ENCODE measurements around the gene TMEM35A.
"Not testable (repeated sequence)": the region's sequence is repeated elsewhere in the genome, so short reads cannot be mapped to it uniquely, and the experiment has no call there.

TMEM35A gene, protein sequence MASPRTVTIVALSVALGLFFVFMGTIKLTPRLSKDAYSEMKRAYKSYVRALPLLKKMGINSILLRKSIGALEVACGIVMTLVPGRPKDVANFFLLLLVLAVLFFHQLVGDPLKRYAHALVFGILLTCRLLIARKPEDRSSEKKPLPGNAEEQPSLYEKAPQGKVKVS

DNA sequence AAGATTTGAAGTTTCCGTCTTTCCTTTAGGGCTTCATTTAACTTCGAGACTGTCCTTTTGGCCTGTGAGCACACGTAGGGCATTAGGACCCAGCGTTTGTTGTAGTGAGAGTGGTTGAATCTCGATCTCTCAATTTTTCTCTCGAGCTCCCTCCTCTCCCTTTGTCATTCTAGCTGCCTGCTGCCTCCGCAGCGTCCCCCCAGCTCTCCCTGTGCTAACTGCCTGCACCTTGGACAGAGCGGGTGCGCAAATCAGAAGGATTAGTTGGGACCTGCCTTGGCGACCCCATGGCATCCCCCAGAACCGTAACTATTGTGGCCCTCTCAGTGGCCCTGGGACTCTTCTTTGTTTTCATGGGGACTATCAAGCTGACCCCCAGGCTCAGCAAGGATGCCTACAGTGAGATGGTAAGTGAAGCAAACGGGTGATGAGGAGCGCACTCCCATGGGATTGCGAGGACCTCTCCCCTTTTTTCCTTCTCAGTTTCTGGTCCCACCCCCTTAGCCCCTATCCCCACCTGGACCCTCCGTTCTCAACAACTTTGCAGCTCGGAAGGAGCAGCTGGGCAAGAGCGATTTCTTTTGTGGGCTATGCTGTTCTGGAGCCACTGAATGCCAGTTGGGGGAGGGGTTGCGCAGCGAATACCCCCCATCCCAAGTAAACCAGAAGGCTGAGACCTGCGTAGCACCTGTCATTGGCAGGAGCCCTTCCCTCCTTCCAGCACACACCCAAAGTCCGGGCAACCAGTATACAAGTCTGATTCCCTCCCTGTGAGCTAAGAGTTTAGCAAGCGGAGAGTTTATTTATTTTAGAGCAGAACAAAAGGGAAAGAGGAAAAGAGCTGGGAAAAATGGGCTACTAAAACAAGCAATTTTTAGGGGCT is at the start of gene TMEM35A:
Gene TMEM35A (plus strand): TSS at position 164 of the 883 bp plus-strand sequence. CDS start 124 bp downstream, at position 288.
- DNase-seq, result no peak

DNA sequence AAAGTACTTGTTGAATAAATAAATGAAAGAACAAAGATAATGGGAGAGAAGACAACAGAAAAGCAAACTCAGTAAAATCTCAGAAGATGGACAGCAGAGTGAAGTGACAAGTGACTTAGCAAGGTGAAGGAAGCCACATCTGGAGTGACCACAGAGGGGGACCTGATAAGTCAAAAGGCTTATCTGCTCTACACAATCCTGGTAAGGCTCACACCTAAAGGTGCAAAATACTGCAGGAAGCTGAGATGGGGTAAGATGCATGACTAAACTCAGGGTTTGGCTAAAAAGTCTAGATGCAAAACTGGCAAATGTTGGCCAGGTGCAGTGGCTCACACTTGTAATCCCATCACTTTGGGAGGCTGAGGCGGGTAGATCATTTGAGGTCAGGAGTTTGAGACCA is 49.0 kb upstream of the TMEM35A start:
- no peak for DNase-seq

DNA sequence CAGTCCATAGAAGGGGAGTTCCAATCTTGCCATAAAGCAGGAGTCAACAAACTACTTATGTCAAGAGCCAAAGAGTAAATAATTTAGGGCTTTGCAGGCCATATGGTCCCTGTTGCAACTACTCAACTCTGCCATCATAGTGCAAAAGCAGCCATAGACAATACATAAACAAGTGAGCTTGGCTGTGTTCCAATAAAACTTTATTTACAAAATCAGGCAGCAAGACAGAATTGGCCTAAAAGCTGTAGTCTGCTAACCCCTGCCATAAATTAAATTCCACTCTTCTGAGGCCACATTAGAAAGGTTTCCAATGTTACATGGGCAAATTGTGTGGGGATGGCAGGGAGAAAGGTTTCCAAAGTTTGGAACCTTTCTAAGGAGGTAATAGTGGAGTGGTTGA is 41.4 kb upstream of the TMEM35A start:
- no peak for DNase-seq

DNA sequence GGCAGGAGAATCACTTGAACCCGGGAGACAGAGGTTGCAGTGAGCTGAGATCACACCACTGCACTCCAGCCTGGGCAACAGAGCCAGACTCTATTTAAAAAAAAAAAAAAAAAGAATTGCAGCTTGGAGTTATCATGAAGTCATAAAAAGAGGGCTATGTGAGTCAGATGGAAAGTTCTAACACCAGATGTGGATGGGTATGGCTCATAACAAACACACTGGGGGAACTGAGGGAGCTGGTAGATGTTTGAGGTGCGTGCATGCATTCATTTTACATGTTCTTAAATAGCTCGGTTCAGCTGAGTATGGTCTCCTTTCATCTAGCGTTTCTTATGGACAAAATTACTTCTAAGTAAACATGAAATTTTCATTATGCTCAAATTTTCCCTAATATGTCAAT is 38.5 kb upstream of the TMEM35A start:
- no peak for DNase-seq

DNA sequence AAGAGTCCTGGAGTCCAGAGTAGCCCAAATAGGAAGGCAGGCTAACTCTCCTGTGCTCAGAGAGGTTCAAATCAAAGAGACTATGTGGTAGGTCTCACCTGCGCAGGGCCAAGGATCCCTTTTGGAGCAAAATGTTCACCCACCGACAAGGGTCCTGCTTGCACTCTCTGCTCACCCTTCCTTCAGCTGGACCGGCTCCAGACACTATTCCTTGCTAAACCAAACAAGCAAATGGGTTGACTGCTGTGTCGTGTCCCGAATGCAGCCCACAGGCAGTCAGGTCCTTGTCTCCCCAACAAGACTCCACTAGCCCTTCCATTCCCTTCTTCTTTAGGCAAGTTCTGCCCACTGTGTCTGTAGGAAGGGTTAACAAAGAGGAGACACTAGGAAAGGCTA is 27.5 kb upstream of the TMEM35A start:
- no peak for DNase-seq

DNA sequence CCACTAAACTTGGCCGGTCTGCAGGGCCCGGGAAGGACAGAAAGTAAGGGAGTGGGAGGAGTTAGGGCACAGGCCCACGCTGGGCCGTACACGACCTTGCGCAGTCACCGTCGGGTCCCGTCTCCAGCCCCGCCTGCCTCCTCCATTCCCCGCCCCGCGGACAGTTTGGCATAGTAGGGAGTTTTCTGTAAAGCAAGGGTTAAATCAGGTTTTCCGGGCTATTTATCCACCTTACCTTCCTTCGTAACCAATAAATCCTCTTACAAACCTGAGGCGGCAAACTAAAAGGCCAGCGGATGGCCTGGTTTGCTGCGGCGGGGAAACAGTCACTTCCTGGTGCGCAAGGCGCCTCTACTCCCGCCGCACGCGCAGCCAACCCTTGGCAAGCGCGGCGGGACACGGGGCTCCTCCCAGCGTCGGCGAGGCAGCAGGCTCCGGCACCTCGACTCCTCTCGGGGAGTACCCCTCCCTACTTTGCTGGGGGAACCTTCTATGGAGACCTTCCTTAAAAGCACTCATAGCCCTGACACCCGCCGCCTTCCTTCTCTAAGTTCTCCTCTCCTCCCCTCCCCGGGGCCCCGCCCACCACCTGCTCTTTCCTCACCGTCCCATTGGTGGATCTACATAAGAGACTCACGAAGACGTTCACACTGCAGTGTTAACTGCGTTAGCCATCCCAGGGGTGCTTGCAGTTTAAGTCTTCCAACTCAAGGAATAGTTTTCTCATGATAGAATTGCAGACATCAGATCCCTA is 27.0 kb upstream of the TMEM35A start, which contains the start of gene TRMT2B:
Gene TRMT2B (minus strand): TSS at position 563 of the 754 bp plus-strand sequence. CDS start 9,822 bp downstream, outside the sequence.
- DNase-seq, result peak; percentile 87

DNA sequence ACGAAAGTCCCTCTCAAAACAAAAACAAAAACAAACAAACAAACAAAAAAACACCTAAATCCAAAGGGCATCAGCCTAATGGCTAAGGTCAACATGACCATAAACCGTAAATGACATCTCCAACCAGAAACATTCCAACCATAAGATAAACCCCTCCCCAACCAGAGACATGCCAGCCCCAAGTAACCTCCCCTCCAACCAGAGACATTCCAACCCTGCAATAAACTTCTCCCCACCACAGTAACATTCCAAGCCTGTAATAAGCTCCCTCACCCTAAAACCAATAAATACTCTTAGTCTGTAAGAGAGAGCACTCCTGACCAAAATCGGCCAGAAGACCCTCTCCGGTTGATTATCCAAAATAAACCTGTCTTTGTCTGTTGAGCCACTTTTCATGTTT is 22.1 kb upstream of the TMEM35A start:
- not testable (repeated sequence) for DNase-seq

DNA sequence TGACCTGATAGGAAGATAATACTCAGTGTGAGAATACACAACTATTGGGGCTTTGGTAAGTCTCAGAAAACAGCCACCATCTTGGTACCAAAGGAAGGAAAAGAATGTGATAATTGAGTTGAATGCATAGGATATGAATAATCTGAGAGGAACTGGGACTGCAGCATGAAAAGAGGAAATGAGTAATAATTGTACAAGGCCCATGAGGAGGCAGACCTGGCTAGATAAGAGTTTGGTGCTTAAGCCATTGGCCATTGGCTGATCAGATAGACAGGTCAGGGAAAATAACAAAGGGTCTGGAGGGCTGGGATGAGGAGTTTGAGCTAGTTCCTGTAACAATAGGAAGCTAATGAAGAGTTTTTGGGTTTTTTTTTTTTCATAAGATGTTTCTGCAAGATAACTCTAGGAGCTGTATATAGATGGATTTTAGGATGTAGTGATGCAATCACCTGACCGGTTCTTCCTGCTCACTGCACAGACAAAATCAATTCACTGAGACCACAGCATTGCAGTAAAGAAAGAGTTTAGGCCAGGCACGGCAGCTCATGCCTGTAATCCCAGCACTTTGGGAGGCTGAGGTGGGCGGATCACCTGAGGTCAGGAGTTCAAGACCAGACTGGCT is 21.5 kb upstream of the TMEM35A start:
- DNase-seq, result no peak

DNA sequence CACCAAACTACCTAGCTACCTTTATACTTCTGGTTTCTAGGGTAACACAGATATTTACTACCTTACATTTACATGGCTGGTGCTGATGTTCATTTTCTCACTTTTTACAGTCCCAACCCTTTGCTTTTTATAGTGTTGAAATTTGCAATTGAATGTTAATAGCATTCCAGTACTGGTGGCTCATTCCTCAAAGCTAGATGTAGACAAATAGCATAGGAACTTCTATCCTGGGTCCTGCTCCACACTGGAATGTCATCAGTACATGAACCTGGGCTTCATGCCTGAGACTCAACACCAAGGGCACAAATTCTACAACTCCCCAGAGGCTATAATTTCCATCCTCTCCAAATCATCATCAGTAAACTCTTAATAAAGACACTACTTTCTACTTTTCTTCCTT is 16.5 kb upstream of the TMEM35A start:
- no peak for DNase-seq

DNA sequence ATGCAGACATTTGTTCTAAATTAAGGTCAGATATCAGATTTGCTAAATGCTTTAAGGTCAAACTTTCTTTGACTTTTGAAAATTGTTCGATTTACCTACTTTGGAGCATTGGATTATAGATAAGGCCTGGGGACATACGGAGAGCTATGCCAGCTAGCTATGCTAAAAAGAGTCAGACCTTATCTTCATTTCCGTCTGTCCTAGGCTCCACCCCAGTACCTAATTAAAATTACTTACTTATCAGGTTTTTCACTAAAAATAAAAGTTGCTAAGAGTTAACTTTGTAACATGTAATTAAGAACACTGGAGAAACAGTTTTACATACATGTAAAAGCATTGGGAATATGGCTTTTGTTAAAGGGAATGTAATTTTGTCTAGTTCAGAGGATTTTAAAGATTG is 7.1 kb upstream of the TMEM35A start:
- DNase-seq, result no peak

DNA sequence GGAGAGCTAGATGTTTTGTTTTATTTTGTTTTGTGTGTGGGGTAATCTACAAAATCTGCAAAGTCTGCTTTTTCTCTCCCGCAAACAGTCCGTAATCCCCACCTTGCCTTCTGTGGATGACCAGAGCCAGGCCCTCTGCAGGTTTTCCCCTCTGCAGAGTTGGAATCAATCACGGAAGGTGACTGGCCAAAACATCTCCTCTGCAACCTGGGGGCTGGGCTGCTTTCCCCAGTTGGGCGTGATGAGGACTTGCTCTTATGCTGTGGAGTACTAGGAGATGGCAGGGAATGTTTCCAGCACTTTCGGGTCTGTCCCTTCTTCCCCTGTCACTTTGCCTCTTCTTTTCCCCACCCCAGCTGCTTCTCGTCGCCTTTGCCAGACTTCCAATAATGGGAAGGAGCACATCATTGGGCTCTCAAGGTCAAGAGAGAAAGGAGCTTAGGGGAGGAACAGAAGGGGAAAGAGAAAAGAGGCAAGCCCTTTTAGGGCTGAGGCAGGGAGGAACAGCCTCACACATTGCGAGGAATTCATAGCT is 1.1 kb downstream of the TMEM35A start:
- DNase-seq, result no peak

DNA sequence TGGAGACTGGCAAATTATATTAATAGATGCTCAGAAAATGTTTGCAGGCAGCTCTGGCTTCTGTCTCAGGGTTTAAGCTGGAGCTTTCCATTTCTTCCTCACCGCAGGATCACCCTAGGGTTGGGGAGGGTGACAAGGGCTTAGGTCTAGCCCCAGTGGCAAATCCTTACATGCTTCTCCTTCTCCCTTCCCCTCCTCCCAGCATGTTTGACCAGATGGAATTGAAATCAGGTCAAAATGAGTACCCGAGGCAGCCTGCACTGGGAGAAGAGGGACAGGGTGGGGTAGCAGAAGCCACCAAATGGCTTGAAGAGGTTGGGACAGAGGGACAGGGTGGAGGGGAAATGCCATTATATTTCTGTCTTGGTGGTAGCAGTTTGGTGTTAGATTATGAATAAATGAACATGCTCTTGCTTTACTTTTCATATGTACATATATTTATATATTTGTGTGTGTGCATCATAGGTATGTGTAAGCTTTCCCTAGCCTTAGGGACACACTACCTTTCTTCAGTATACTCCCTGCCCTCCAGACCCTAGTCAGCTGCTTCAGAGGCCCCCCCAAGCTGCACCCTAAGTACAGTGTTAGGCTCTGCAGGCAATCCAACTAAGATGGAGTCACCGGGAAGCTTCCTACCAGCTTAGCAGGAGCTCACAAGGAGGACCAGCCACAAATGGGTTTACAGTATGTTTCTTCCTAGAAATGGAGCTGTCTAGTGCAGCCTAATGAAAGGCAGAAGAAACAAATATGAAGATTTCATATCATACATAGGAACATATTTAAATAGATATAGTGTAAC is 1.8 kb downstream of the TMEM35A start:
- no peak for DNase-seq

DNA sequence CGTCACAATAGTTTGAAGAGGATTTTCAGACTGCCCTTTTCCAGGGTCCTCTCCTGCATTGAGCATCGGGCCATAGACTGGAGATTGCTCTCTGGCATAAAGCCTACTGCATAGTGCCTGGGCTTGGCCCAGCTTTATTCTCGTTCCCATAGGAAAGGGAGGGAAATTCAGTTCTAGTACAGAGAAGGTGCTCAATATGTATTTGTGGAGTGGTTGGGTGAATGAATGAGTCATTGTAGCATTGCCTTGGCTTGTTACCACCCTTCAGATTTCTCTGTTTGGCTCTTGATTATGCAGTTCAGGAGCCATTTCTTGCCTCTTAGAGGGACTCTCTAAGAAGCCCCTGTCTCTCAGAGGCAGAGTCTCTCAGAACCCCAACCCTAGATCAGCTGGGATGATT is 2.6 kb downstream of the TMEM35A start:
- no peak for DNase-seq

DNA sequence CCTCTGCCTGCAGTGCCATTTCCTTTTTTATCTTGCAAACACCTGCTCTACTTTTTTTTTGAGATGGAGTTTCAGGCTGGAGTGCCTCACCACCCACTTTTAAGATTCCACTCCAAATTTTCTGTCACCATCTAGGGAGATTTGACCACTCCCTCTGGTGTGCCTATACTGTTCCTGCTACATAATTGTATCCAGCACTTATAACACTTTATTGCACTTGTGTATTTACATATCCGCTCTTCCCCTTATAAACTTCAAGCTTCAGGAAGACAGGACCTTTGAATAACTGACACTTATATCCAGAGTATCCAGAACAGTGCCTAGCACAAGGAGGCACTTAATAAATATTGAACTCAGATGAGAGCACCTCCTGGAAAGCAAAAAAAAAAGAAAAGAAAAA is 13.1 kb downstream of the TMEM35A start:
- no peak for DNase-seq

DNA sequence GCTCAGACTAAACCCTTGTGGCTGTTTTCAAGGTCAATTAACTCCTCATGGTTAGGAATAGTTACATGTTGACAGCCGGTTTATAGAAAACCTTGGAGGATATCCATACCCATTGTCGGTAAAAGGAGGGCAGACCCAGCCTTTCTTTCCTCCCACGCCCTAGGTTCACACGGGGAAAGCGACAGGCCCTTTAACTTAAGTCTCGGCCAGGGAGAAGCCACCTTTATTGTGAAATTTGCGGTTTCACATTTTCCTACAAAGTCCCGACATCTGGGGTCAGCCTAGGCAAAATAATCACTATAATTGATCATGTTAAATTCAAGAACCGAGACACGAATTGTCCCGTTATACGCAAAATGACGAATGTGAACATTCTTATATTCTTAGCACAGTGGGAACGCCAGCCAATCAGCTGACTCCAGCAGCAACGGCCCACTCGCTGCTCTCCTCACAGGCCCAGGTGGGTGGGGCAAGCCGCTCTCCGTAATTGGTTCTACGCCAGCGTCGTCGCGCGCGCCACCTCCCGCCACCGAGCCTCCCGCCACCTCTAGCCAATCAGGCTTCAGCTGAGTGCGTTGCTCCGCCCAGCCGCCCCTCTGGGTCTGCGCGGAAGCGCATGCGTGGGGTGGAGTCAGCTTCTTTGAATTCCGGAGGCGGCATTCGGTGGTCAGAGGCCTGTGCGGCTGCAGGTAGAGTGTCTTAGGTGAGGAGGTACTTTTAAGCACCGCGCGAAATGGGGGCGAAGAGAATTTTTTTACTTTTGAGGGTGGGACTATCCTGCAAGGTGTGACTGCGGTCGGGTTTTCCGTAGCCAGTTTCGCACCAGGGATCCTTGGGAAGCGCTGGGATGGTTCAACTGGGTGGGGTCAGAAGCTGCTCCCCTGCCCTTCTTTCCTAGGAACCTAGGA is 19.1 kb downstream of the TMEM35A start, which contains the start of gene CENPI:
Gene CENPI (plus strand): TSS at position 659 of the 908 bp plus-strand sequence. CDS start 2,867 bp downstream, outside the sequence.
- peak; percentile 93 for DNase-seq

DNA sequence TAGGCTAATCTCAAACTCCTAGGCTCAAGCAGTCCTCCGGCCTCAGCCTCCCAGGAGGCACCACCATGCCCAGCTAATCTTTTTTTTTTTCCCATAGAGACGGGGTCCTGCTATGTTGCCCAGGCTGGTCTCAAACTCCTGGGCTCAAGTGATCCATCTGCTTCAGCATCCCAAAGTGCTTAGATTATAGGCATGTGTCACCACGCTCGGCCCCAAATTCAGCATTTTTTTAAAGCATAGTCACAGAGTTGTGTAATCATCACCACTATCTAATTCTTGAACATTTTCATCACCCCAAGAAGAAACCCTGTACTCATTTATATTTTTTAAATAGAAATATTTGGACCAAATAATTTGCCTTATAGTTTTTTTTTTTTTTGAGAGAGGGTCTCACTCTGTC is 29.6 kb downstream of the TMEM35A start:
- no peak for DNase-seq

DNA sequence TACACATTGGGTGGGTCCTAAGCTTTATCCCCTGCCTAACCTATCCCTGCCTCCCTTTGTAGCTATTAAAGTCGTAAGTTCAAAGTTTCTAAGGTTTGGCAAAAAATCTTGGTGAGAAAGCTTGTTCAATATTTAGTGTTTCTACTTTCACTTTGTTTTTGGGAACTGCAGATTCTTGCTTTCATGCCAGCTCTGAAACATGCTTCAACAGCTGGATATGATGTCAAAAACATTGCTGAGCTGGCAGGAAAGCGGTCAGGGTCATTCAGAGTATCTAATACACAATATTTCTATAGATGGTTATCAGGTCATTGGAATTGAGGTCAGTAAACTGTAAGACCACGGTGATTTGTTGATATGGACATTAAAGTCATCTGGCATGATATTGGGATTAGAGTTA is 39.0 kb downstream of the TMEM35A start:
- no peak for DNase-seq

DNA sequence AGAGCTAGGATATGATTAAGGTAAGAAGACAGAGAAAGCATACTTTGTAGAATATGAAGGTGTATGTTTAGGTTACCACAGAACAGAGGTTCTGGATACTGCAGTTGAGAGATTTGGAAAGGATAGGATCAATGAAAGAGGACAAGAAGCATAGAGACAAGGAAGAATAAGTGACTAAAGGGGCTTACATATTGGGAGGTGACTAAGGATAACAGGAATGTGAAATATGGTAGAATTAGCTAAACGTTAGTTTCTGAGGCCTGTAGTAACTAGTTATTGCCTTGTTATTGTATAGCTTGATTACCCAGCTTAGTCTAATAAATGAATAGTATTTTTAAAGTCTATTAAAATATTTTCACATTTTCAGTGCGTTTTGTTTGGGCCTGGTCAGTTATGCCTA is 57.6 kb downstream of the TMEM35A start:
- DNase-seq, result no peak
